GM21737 (cell line): Measurements from ENCODE around the gene TMEM63C.
"Not testable (repeated sequence)": the region's sequence is repeated elsewhere in the genome, so short reads cannot be mapped to it uniquely, and the experiment has no call there.

Source experiments
- ATAC-seq: cut with Tn5 transposase; IDR thresholded peaks from one replicate; pipeline ENCODE4 v1.9.1; 2021; ENCODE audit warnings: mild to moderate bottlenecking, moderate library complexity; ENCODE audit not compliant: unreplicated experiment

The TMEM63C gene

GRCh38 chr14:77275601-77276017 is 94.0 kb downstream of the TMEM63C start:
- no peak for ATAC-seq

DNA sequence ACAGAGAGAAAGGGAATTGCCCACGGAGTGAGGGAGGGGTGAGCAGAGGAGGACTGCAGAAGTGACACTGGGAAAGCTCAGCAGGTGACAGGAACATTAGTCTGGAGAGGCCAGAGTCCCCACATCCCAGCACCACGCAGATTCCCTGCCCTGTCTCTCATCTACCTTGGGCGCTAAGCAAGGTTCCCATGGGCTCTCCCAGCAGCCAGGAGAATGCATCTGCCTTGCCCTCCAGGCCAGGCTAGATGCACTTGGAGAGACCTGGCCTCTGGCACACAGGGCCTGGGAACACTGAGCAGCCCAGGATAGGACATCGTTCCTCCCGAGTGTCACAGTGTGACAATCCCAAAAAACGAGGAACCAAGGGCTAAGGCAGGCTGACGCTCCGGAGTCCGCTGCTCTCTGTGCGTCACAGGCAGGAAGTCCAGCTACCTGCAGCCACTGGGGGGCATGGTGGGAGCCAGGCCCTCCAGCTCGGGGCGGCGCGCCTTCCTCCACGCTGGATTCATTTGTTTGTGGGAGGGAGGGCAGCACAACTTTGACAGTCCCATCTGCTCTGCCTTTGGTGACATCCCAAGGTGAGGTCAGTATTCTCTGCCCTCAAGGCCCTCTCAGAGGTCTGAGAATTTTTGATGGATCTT is 94.8 kb downstream of the TMEM63C start:
- ATAC-seq = no peak

DNA sequence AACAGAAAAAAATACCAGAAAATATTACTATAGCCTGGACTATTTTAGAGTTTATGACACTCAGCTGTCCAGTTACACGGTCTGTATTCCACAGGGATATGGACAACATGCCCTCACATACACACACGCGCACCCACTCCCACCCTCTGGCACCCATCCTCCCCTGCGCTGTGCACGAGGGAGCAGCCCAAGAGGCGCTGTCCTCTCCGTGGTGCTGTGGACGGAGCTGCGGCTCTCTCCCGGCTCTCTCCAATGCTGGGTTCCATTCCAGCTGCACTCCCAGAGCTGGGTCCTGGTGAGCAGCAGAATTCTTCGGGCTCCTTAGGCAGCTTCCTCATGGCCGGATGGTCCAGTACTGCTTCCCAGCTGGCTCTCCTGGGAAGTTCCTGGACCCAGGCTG is 95.4 kb downstream of the TMEM63C start:
- no peak for ATAC-seq

- no peak for ATAC-seq
Measured at GRCh38 chr14:77278461-77279230, 97.0 kb downstream of the TMEM63C start.

DNA sequence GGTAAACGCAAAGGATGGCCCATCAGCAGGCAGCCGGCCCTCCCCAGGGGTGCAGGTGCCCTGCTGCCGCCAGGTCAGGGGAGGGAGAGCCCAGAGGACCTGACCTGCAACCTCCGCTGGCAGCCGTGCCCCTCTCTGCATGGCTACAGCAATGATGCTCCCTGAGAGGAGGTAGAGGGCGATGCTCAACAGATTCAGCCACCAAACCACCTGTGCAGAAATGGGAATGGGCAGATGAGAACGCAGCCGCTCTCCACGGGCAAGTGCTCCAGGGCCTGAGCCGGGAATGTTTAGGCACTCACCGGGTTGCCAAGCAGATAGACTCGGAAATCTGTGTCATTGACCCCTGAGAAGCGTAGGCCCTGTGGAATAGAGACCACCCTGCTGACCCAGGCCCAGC is 98.1 kb downstream of the TMEM63C start:
- ATAC-seq = no peak

GRCh38 chr14:77280921-77281320 is 99.3 kb downstream of the TMEM63C start:
- ATAC-seq = not testable (repeated sequence)

DNA sequence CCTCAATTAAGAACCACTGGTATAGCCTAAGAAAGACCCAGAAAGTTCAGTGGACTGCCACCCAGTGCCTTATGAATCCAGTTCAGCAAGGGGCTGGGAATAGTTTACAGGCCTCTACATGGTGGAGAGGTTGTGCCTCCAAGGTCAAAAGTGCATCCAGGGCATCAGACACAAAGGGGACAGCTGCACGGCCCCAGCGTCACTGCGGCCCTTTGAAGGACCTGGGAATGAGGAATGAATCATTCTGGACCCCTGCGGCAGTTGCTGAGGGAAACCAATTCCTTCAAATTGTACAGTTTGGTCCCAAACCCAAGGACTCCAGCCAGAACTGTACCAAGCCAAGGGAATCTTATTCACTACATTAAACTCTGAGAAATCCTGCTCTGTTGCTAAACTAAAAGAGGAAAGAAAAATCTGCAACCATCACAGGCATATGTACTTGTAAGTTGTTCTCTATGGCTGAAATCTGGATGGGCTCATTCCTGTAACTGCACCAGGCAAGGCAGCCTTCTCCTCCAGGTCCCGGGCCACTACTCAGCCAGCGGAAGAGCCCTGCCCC is 100.3 kb downstream of the TMEM63C start:
- ATAC-seq = no peak

- no peak for ATAC-seq
Measured at GRCh38 chr14:77284066-77284465, 102.5 kb downstream of the TMEM63C start.

DNA sequence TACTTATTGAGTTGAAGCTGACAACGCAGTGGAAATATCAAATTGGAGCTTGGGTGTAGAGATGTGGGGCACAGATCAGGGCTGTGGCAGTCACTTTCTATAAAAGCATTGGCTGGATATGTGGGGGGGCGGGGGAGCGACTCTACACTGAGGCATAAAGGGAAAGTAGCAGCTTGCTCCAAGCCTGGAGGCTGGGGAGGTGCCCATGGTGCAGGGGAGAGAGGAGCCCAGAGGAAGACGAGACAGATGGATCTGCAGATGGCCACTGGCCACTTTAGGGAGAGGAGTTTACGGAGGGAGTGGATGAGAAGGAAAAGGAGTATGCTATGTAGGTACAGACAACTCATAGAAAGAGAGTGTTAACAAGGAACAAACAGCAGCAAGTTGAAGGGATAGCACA is 102.9 kb downstream of the TMEM63C start:
- no peak for ATAC-seq

GRCh38 chr14:77286576-77286975 is 105.0 kb downstream of the TMEM63C start:
- no peak for ATAC-seq

- ATAC-seq = no peak
Measured at GRCh38 chr14:77290705-77291104, 109.1 kb downstream of the TMEM63C start.

DNA sequence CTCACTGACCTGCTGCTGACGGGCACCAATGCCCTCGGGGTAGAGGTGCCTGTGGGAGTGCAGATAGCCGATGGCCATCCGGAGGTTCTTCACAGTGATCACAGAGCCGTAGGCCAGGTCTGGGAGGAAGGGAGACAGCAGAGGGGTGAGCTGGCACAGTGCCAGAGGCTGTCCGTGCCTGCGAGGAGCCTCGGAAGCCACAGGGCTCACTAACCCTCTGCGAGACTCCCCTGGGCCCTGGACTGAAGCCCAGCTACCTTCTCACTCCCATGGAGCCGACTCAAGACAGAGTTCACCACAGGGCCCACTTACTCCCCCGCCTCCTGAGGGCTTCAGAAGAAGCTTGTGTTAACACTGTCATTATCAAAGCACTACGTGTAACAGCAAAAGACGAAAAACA is 114.6 kb downstream of the TMEM63C start:
- no peak for ATAC-seq

- ATAC-seq = no peak
Measured at GRCh38 chr14:77296906-77297305, 115.3 kb downstream of the TMEM63C start.

GRCh38 chr14:77299771-77300170 is 118.2 kb downstream of the TMEM63C start:
- ATAC-seq = no peak

- ATAC-seq = no peak
Measured at GRCh38 chr14:77301103-77301502, 119.5 kb downstream of the TMEM63C start.

- no peak for ATAC-seq
Measured at GRCh38 chr14:77302926-77303325, 121.3 kb downstream of the TMEM63C start.

DNA sequence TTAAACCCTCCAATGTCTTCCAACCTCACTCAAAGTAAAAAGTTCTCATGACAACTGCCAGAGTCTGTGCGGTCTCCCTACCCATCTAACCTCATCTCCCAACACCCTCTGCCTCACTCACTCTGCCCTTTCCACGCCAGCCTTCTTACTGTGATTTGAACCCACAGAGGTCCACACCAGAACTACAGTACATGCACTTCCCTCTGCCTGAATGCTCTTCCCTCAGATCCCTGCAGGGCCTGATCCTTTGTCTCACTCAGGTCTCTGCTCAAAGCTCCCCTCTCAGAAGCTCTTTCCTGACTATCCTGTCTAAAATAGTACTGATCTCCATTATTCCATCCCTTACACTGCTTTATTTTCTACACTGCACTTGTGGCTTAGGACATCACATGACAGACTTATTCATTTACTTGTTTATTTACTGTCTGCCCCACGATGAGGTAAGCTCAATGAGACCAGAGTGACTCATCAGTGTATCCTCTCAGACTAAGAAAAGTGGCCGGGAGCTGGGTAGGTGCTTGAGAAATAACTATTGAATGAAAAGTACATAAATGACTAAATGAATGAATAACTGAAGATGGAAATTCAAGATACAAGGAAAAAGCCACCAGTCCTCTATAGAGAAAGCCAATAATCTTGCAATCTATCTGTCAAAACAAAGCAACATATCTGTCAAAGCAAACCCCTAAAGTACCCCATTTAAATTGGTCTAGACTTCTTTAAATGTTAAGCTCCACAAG is 122.0 kb downstream of the TMEM63C start:
- no peak for ATAC-seq

- no peak for ATAC-seq
Measured at GRCh38 chr14:77305696-77306095, 124.1 kb downstream of the TMEM63C start.

DNA sequence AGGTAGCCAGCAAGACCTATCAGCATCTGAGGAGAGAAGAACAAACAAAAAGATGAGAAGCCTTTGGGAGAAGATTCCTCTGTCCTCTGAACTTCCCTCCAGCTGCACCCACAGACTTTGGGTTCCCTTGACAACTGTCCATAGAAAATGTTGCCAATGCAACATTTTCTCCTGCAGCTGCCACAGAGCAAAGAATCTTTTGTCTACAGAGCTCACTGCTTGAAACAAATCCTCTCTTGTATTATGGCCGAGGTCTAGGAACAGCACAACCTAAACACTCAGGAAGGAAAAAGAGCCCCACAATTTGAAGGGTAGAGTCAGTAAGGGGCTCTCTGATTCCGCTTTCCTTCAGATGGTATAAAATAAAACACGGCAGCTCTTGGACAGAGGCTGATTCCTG is 124.8 kb downstream of the TMEM63C start:
- ATAC-seq = no peak

DNA sequence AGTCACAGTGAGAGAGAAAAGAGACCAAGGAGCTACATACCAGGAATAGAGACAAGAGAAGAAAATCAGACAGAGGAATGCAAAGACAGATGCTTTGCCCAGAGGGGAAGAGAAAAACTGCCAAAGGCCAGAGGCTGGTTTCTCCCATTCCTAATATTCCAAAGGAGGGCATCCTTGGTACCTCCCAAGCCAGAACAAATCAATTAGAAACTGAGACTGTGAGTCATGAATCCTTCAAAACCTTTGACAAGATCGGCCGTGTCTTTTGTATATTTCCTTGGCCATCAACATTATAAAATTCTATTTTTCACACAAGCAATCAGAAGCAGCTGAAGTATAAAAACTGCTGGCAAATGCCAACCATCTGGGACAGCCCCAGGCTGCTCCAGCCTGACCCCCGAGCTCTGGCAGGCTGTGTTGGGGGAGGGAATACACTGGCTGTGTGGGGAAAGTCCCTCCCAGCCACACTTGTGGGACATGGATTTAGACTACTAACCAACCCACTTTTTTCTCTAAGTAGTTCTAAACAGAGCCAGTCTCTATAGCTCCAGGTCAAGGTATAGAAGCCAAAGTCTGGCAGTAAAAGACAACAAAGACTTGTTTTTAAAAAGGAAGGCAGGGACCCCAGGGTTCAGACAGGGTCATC is 125.4 kb downstream of the TMEM63C start:
- no peak for ATAC-seq
